PC-9 (cell line): Measurements from ENCODE around the gene MMP24OS. TPM values are rescaled to one million over a fixed set of nuclear protein-coding genes. Genes with fewer than 3 reads are reported as not detected.

Experiments used
- BruUV-seq: library from RNA; stranded (reverse); fragments of 400-500 nt; replicated peaks from 2 replicates; lab custom pipeline; 2021; lab: Mats Ljungman, UMichigan
- CTCF ChIA-PET: fragments of 300-600 bp; sonication (Branson Sonifier 250); formaldehyde crosslinking; loops from one replicate; lab custom pipeline; 2022; ENCODE audit warnings: antibody characterized with exemption; lab: Charles Lee
- POLR2A ChIA-PET: fragments of 300-600 bp; sonication (Branson Sonifier 250); formaldehyde crosslinking; loops from one replicate; lab custom pipeline; 2022; ENCODE audit warnings: antibody characterized with exemption; ENCODE audit not compliant: unreplicated experiment; lab: Charles Lee
- DNase-seq, 2 experiments: peaks; one replicate each; pipeline versions ENCODE4 v3.0.0 to v3.0.0-alpha.2; 2015 to 2022; ENCODE audit warnings: mixed read lengths in 1 of 2
- H2AFZ ChIP-seq: fragments of 200-600 bp; sonication (generic); 2 replicates; pipeline ENCODE4 v1.8.1; 2017; ENCODE audit warnings: antibody characterized with exemption
- H3F3A ChIP-seq: fragments of 200-600 bp; sonication (generic); 2 replicates; pipeline ENCODE4 v1.8.1; 2017; ENCODE audit warnings: antibody characterized with exemption, mild to moderate bottlenecking, low read depth; ENCODE audit not compliant: insufficient read depth
- H3K27ac ChIP-seq: fragments of 200-600 bp; sonication (generic); 2 replicates; pipeline ENCODE4 v1.6.1; 2016; ENCODE audit warnings: mixed run types
- H3K27me3 ChIP-seq: fragments of 200-600 bp; sonication (generic); 2 replicates; pipeline ENCODE4 v1.6.1; 2016; ENCODE audit warnings: low read depth, mixed run types; ENCODE audit not compliant: insufficient read depth
- H3K36me3 ChIP-seq: fragments of 200-600 bp; sonication (generic); 2 replicates; pipeline ENCODE4 v1.6.1; 2016; ENCODE audit warnings: low read depth, mixed run types
- H3K4me1 ChIP-seq: fragments of 200-600 bp; sonication (generic); replicated peaks from 2 replicates; pipeline ENCODE4 v1.6.1; 2016; ENCODE audit warnings: mixed run types; ENCODE audit not compliant: insufficient read depth
- H3K4me2 ChIP-seq: fragments of 200-600 bp; sonication (generic); 2 replicates; pipeline ENCODE4 v1.6.1; 2017; ENCODE audit warnings: mixed run types
- H3K4me3 ChIP-seq: fragments of 200-600 bp; sonication (generic); 2 replicates; pipeline ENCODE4 v1.6.1; 2016; ENCODE audit warnings: mixed run types
- H3K79me2 ChIP-seq: fragments of 200-600 bp; sonication (generic); 2 replicates; pipeline ENCODE4 v1.6.1; 2017; ENCODE audit warnings: low read depth, mixed run types
- H3K9me2 ChIP-seq: fragments of 200-600 bp; sonication (generic); 2 replicates; pipeline ENCODE4 v1.8.1; 2017; ENCODE audit warnings: mild to moderate bottlenecking; ENCODE audit not compliant: insufficient read depth
- H3K9me3 ChIP-seq: fragments of 200-600 bp; sonication (generic); 2 replicates; pipeline ENCODE4 v1.8.1; 2016; ENCODE audit warnings: low read depth; ENCODE audit not compliant: insufficient read depth
- H4K20me1 ChIP-seq: fragments of 200-600 bp; sonication (generic); 2 replicates; pipeline ENCODE4 v1.8.1; 2017; ENCODE audit not compliant: insufficient read depth
- EZH2 ChIP-seq: fragments of 200-600 bp; sonication (generic); IDR thresholded peaks from 2 replicates; pipeline ENCODE4 v1.8.0; 2017; ENCODE audit warnings: antibody characterized with exemption, low read depth
- intact Hi-C: fragments of 100-400 bp; cut with micrococcal nuclease; formaldehyde crosslinking; loops from one replicate; pipeline ENCODE4 v1.10.0; 2022; ENCODE audit not compliant: unreplicated experiment
- total RNA-seq: library from RNA; stranded (reverse); gene quantifications from 2 replicates; pipeline ENCODE4 v1.2.3, GENCODE V29; 2021
- TF ChIP-seq, protein P1 (sequence below): fragments of 200-600 bp; sonication (generic); conservative IDR thresholded peaks from 2 replicates; pipeline ENCODE4 v1.6.1; 2017; ENCODE audit warnings: mixed run types, antibody characterized with exemption, mild to moderate bottlenecking, moderate library complexity

MMP24OS gene
- total RNA-seq, 1 experiment from 2014 or later, result 59.3 TPM

- Histone ChIP-seq H3K27ac (no peak overlapping the region), H3K9me3 (no peaks in the 10 kb centered on the region), H3K27me3 (no peaks in the 10 kb centered on the region), H3K4me3 (no peak overlapping the region), H3K4me2 (no peak overlapping the region), H3K9me2 (no peaks in the 10 kb centered on the region), H4K20me1 (no peaks in the 10 kb centered on the region), H3K4me1 (peaks cover 14% of the 10 kb centered on the region), H2AFZ (no peak overlapping the region), H3F3A (peaks cover 13% of the 10 kb centered on the region; the same call in 1 of the 2 replicates), H3K36me3 (no peaks in the 10 kb centered on the region), H3K79me2 (no peaks in the 10 kb centered on the region)
- DNase-seq, result no peak
- POLR2A ChIA-PET, result no interaction called here
- no TSS peak for BruUV-seq
- intact Hi-C loops, result no loop called here
- TF ChIP-seq EZH2, result no peak
- TF ChIP-seq, protein P1, sequence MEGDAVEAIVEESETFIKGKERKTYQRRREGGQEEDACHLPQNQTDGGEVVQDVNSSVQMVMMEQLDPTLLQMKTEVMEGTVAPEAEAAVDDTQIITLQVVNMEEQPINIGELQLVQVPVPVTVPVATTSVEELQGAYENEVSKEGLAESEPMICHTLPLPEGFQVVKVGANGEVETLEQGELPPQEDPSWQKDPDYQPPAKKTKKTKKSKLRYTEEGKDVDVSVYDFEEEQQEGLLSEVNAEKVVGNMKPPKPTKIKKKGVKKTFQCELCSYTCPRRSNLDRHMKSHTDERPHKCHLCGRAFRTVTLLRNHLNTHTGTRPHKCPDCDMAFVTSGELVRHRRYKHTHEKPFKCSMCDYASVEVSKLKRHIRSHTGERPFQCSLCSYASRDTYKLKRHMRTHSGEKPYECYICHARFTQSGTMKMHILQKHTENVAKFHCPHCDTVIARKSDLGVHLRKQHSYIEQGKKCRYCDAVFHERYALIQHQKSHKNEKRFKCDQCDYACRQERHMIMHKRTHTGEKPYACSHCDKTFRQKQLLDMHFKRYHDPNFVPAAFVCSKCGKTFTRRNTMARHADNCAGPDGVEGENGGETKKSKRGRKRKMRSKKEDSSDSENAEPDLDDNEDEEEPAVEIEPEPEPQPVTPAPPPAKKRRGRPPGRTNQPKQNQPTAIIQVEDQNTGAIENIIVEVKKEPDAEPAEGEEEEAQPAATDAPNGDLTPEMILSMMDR, result no peak
- CTCF ChIA-PET, result interaction anchor here (0.7 kb wide), 1 partner anchor 20 kb away, joined by 3 read pairs; the partner anchor contains the start of gene MMP24OS
Observed at GRCh38 chr20:35297740-35298139, 19.8 kb upstream of the MMP24OS start.

DNA sequence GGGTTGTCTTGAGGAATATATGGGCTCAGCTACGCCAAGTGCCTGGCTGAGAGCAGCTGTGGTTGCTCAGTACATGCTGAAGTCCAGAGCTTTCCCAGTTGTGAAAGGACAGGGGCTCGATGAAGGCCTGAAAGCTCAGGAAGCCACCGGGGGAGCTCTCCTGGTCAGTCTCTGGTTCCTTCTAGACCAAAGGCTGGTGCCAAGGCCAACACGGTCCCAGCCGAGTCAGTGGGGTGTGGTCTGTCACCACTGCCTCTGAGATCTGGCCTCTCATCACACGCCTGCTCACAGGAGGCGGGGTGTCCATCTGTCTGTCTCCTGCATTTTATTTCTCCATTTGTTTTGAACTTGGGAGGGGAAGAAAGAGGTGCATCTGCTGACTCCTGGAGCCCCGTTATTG, 19.2 kb upstream of the MMP24OS start:
- TF ChIP-seq EZH2, result no peak
- no peak for DNase-seq
- no peak overlapping the region for H3K27ac ChIP-seq
- no peaks in the 10 kb centered on the region for H4K20me1 ChIP-seq
- intact Hi-C loops, result no loop called here
- no peaks in the 10 kb centered on the region for H3K27me3 ChIP-seq
- H3K36me3 ChIP-seq, result no peaks in the 10 kb centered on the region
- peaks cover 9% of the 10 kb centered on the region; the same call in 1 of the 2 replicates for H3F3A ChIP-seq
- H3K4me1 ChIP-seq, result peaks cover 8% of the 10 kb centered on the region
- no peak overlapping the region for H3K4me2 ChIP-seq
- ChIA-PET POLR2A (no interaction called here), CTCF (interaction anchor here (0.5 to 0.7 kb wide), 3 partner anchors 19 to 201 kb away, joined by 3 to 6 read pairs (median 4); partner anchors contain the start of gene MMP24OS)
- no peaks in the 10 kb centered on the region for H3K9me2 ChIP-seq
- no peak overlapping the region for H3K4me3 ChIP-seq
- H3K9me3 ChIP-seq, result no peaks in the 10 kb centered on the region
- no peaks in the 10 kb centered on the region for H3K79me2 ChIP-seq
- no TSS peak for BruUV-seq
- H2AFZ ChIP-seq, result no peak overlapping the region

DNA sequence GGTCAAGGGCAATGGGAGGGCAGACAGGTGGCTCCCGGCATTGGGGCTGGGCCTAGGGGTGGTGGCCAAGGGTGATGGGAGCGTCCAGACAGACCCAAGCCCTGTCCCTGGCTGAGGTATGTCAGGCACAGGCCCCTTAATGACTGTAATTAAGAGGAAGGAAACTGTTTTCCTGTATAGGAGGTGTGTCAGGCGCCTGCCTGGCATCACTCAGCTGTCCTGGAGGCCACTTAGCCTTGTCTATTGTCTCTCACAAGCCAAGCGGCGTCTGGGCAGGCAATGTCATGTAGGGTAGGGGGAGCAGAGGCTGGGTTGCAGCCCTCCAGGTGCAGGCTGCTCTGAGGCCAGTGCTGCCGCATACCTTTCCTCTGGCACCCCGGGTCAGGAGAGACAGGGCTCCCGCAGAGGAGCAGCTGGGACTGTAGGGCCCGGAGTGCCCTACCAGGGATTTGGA, 18.2 kb upstream of the MMP24OS start:
- Histone ChIP-seq H3F3A (no peaks in the 10 kb centered on the region; the same call in 1 of the 2 replicates), H3K9me2 (no peaks in the 10 kb centered on the region), H3K27me3 (no peaks in the 10 kb centered on the region), H4K20me1 (no peaks in the 10 kb centered on the region), H3K36me3 (no peaks in the 10 kb centered on the region), H3K4me2 (no peak overlapping the region), H3K79me2 (no peaks in the 10 kb centered on the region), H3K4me1 (no peaks in the 10 kb centered on the region), H2AFZ (no peak overlapping the region), H3K4me3 (no peak overlapping the region), H3K27ac (no peak overlapping the region), H3K9me3 (no peaks in the 10 kb centered on the region)
- CTCF ChIA-PET, result no interaction called here
- BruUV-seq, result no TSS peak
- intact Hi-C loops, result no loop called here
- no peak for DNase-seq
- TF ChIP-seq, protein P1, result no peak
- TF ChIP-seq EZH2, result no peak
- POLR2A ChIA-PET, result no interaction called here

- no peaks in the 10 kb centered on the region for H3K36me3 ChIP-seq
- H3K4me3 ChIP-seq, result no peak overlapping the region
- no peaks in the 10 kb centered on the region for H3F3A ChIP-seq
- H4K20me1 ChIP-seq, result no peaks in the 10 kb centered on the region
- no peaks in the 10 kb centered on the region for H3K9me3 ChIP-seq
- POLR2A ChIA-PET, result no interaction called here
- no peak overlapping the region for H3K4me2 ChIP-seq
- BruUV-seq, result no TSS peak
- CTCF ChIA-PET, result no interaction called here
- no peak overlapping the region for H3K27ac ChIP-seq
- no peak for TF ChIP-seq EZH2
- TF ChIP-seq, protein P1, result no peak
- intact Hi-C loops, result no loop called here
- no peak for DNase-seq
- H3K27me3 ChIP-seq, result no peaks in the 10 kb centered on the region
- H3K4me1 ChIP-seq, result no peaks in the 10 kb centered on the region
- no peaks in the 10 kb centered on the region for H3K79me2 ChIP-seq
- no peak overlapping the region for H2AFZ ChIP-seq
- no peaks in the 10 kb centered on the region for H3K9me2 ChIP-seq
Observed at GRCh38 chr20:35295674-35296073, 17.8 kb upstream of the MMP24OS start.
